WTC11 (cell line): Measurements from ENCODE around the gene HSFX2.

ENCODE experiments used
- CREB1 ChIP-seq: sonication (generic); formaldehyde crosslinking; IDR thresholded peaks from 2 replicates; pipeline ENCODE4 v1.8.0; 2023; ENCODE audit warnings: mild to moderate bottlenecking, missing genetic modification reagents
- IRF2 ChIP-seq: sonication (generic); formaldehyde crosslinking; IDR thresholded peaks from 2 replicates; pipeline ENCODE4 v1.8.0; 2022; ENCODE audit warnings: low read depth, missing genetic modification reagents, borderline replicate concordance
- JUN ChIP-seq: sonication (generic); formaldehyde crosslinking; IDR thresholded peaks from 2 replicates; pipeline ENCODE4 v1.8.0; 2023; ENCODE audit warnings: mild to moderate bottlenecking, missing genetic modification reagents
- TF ChIP-seq, protein P1 (sequence below): fragments of 200-600 bp; IDR thresholded peaks from 2 replicates; pipeline ENCODE4 v1.8.0; 2022; ENCODE audit warnings: antibody characterized with exemption
- TF ChIP-seq, protein P2 (sequence below): sonication (generic); formaldehyde crosslinking; IDR thresholded peaks from 2 replicates; pipeline ENCODE4 v1.8.1; 2023; ENCODE audit warnings: mild to moderate bottlenecking, missing genetic modification reagents, moderate library complexity
- TF ChIP-seq, protein P3 (sequence below): sonication (generic); formaldehyde crosslinking; conservative IDR thresholded peaks from 2 replicates; pipeline ENCODE4 v1.8.1; 2022; ENCODE audit warnings: mild to moderate bottlenecking, missing genetic modification reagents
- TF ChIP-seq, protein P4 (sequence below): sonication (generic); formaldehyde crosslinking; IDR thresholded peaks from 2 replicates; pipeline ENCODE4 v1.8.1; 2023; ENCODE audit warnings: mild to moderate bottlenecking, missing genetic modification reagents, moderate library complexity

DNA sequence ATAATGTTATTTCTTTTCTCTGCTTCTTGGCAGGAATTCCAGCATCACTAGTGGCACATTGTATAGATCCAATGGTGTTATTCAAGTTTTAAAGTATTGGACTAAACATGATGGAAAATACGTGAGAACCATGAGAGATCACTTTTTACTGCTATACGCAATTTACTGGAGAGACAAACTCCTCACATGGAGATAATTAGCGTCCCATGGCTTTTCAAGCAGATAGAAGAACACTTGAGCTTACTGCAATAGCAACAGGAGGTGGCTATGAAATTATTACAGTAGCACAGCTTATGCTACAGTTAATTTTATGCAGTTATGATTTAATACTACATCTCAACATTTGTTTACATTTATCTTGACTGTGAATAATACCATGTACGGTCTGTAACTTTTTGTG lies 48.4 kb upstream of the HSFX2 start:
- TF ChIP-seq, protein P1, sequence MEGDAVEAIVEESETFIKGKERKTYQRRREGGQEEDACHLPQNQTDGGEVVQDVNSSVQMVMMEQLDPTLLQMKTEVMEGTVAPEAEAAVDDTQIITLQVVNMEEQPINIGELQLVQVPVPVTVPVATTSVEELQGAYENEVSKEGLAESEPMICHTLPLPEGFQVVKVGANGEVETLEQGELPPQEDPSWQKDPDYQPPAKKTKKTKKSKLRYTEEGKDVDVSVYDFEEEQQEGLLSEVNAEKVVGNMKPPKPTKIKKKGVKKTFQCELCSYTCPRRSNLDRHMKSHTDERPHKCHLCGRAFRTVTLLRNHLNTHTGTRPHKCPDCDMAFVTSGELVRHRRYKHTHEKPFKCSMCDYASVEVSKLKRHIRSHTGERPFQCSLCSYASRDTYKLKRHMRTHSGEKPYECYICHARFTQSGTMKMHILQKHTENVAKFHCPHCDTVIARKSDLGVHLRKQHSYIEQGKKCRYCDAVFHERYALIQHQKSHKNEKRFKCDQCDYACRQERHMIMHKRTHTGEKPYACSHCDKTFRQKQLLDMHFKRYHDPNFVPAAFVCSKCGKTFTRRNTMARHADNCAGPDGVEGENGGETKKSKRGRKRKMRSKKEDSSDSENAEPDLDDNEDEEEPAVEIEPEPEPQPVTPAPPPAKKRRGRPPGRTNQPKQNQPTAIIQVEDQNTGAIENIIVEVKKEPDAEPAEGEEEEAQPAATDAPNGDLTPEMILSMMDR: no peak
- TF ChIP-seq, protein P2, sequence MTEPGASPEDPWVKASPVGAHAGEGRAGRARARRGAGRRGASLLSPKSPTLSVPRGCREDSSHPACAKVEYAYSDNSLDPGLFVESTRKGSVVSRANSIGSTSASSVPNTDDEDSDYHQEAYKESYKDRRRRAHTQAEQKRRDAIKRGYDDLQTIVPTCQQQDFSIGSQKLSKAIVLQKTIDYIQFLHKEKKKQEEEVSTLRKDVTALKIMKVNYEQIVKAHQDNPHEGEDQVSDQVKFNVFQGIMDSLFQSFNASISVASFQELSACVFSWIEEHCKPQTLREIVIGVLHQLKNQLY (CRISPR knock-in tag): no peak
- TF ChIP-seq JUN (CRISPR knock-in tag) (no peak), IRF2 (CRISPR knock-in tag) (no peak), CREB1 (CRISPR knock-in tag) (no peak)
- TF ChIP-seq, protein P3, sequence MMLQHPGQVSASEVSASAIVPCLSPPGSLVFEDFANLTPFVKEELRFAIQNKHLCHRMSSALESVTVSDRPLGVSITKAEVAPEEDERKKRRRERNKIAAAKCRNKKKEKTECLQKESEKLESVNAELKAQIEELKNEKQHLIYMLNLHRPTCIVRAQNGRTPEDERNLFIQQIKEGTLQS (CRISPR knock-in tag): no peak
- TF ChIP-seq, protein P4, sequence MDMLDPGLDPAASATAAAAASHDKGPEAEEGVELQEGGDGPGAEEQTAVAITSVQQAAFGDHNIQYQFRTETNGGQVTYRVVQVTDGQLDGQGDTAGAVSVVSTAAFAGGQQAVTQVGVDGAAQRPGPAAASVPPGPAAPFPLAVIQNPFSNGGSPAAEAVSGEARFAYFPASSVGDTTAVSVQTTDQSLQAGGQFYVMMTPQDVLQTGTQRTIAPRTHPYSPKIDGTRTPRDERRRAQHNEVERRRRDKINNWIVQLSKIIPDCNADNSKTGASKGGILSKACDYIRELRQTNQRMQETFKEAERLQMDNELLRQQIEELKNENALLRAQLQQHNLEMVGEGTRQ (CRISPR knock-in tag): no peak
